RWPE2 (cell line): ENCODE data around the gene DDI1.

Experiments used
- ATAC-seq: fragments of 200-7000 bp; cut with Tn5 transposase; 3 replicates; pipeline ENCODE4 v1.9.1; 2021; ENCODE audit warnings: low read depth
- DNase-seq: peaks from one replicate; pipeline ENCODE4 v3.0.0-alpha.2; 2020; ENCODE audit warnings: low spot score
- H3K27ac ChIP-seq: fragments of 450-650 bp; 2 replicates; pipeline ENCODE4 v1.5.1; 2017; ENCODE audit warnings: mild to moderate bottlenecking; ENCODE audit not compliant: poor library complexity, severe bottlenecking
- H3K27me3 ChIP-seq: fragments of 250-450 bp; sonication (Bioruptor Pico); 2 replicates; pipeline ENCODE4 v1.5.1; 2021; ENCODE audit warnings: mild to moderate bottlenecking, moderate library complexity; ENCODE audit not compliant: insufficient read depth, poor library complexity, severe bottlenecking
- H3K36me3 ChIP-seq: fragments of 250-450 bp; sonication (Bioruptor Pico); 2 replicates; pipeline ENCODE4 v1.5.1; 2020; ENCODE audit warnings: low read depth, mild to moderate bottlenecking, moderate library complexity
- H3K4me1 ChIP-seq: fragments of 250-450 bp; sonication (Bioruptor Pico); 2 replicates; pipeline ENCODE4 v1.5.1; 2021; ENCODE audit warnings: mild to moderate bottlenecking, moderate library complexity; ENCODE audit not compliant: insufficient read depth, poor library complexity, severe bottlenecking
- H3K4me3 ChIP-seq: fragments of 250-450 bp; sonication (Bioruptor Pico); 2 replicates; pipeline ENCODE4 v1.5.1; 2021; ENCODE audit warnings: mild to moderate bottlenecking, moderate library complexity; ENCODE audit not compliant: severe bottlenecking
- H3K9me3 ChIP-seq: fragments of 250-450 bp; sonication (Bioruptor Pico); 2 replicates; pipeline ENCODE4 v1.5.1; 2021; ENCODE audit warnings: mild to moderate bottlenecking, moderate library complexity; ENCODE audit not compliant: severe bottlenecking
- TF ChIP-seq, protein P1 (sequence below): fragments of 450-650 bp; IDR thresholded peaks from one replicate; pipeline ENCODE4 v1.5.1; 2017; ENCODE audit warnings: mild to moderate bottlenecking, moderate library complexity; ENCODE audit not compliant: poor library complexity, severe bottlenecking

DDI1 gene

DNA sequence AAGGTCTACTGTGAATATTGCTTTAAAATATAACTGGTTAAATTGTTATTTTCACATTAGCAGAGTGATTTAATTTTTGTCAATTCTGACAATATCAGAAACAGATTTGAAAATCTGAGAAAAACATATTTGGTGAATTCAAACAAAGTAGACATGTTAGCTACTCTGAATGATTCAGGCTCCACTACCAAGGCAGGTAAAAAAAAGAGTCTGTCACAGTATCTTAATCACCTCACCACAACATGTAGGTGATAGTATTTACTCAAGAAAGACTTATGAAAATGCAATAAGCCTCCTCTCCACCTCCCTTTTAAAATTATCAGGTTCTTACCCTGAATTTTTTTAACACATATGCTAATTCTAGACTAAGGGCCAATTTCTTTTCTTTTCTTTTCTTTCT lies 42.6 kb downstream of the DDI1 start:
- Histone ChIP-seq H3K36me3 (no peaks in the 10 kb centered on the region), H3K9me3 (no peaks in the 10 kb centered on the region), H3K4me3 (no peak overlapping the region), H3K4me1 (peaks cover 20% of the 10 kb centered on the region), H3K27me3 (no peaks in the 10 kb centered on the region), H3K27ac (no peak overlapping the region)
- DNase-seq (no peak), ATAC-seq (no peak)
- TF ChIP-seq, protein P1, sequence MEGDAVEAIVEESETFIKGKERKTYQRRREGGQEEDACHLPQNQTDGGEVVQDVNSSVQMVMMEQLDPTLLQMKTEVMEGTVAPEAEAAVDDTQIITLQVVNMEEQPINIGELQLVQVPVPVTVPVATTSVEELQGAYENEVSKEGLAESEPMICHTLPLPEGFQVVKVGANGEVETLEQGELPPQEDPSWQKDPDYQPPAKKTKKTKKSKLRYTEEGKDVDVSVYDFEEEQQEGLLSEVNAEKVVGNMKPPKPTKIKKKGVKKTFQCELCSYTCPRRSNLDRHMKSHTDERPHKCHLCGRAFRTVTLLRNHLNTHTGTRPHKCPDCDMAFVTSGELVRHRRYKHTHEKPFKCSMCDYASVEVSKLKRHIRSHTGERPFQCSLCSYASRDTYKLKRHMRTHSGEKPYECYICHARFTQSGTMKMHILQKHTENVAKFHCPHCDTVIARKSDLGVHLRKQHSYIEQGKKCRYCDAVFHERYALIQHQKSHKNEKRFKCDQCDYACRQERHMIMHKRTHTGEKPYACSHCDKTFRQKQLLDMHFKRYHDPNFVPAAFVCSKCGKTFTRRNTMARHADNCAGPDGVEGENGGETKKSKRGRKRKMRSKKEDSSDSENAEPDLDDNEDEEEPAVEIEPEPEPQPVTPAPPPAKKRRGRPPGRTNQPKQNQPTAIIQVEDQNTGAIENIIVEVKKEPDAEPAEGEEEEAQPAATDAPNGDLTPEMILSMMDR, result no peak

DNA sequence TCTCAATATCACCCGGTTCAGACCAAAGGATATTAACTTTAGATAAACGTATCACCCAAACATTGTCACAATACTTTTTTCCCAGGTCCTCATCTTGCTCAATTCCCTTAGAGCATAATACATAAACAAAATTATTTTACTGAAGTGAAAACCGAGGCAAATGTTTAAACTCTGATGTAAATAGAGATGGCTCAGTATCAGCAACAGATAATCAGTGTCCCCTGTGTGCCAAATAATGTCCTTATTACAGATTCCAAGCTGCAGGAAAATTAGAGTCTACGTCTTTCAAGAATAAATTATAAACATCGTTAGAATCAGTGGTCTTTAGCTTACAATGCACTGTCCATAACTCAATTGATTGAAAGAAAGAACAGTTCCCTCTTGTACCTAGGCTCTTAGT lies 50.2 kb downstream of the DDI1 start:
- Histone ChIP-seq H3K9me3 (no peaks in the 10 kb centered on the region), H3K27me3 (no peaks in the 10 kb centered on the region), H3K4me1 (no peaks in the 10 kb centered on the region), H3K36me3 (no peaks in the 10 kb centered on the region), H3K4me3 (no peak overlapping the region), H3K27ac (no peak overlapping the region)
- DNase-seq (no peak), ATAC-seq (no peak)
- TF ChIP-seq, protein P1, result no peak
